HL-60/S4 (cell line): Measurements from ENCODE around the gene AREL1.

Experiments used
- in situ Hi-C: fragments of 300-500 bp; cut with MboI; formaldehyde crosslinking; loops from 2 replicates; pipeline ENCODE4 v1.14.3; 2022; ENCODE audit warnings: low sequenced_read_pairs

The AREL1 gene

GRCh38 chr14:74661726-74662450 is 51.0 kb downstream of the AREL1 start:
- in situ Hi-C loops = no loop called here

- in situ Hi-C loops = no loop called here
These were observed 52.0 kb downstream of the AREL1 start for GRCh38 chr14:74660863-74661262.

- in situ Hi-C loops = no loop called here
These were observed 52.7 kb downstream of the AREL1 start for GRCh38 chr14:74660167-74660566.

- in situ Hi-C loops = no loop called here
These were observed 54.2 kb downstream of the AREL1 start for GRCh38 chr14:74658535-74659131.

- in situ Hi-C loops = no loop called here
These were observed 55.9 kb downstream of the AREL1 start for GRCh38 chr14:74656964-74657363.

GRCh38 chr14:74655599-74656395 is 57.1 kb downstream of the AREL1 start:
- in situ Hi-C loops = no loop called here

GRCh38 chr14:74654931-74655330 is 57.9 kb downstream of the AREL1 start:
- in situ Hi-C loops = no loop called here

GRCh38 chr14:74653386-74654138 is 59.3 kb downstream of the AREL1 start:
- in situ Hi-C loops = no loop called here

GRCh38 chr14:74652541-74652940 is 60.3 kb downstream of the AREL1 start:
- in situ Hi-C loops = no loop called here

GRCh38 chr14:74650927-74651686 is 61.8 kb downstream of the AREL1 start:
- in situ Hi-C loops = no loop called here

GRCh38 chr14:74649673-74650072 is 63.2 kb downstream of the AREL1 start:
- in situ Hi-C loops = no loop called here

GRCh38 chr14:74649167-74649566 is 63.7 kb downstream of the AREL1 start:
- in situ Hi-C loops = no loop called here

GRCh38 chr14:74648601-74649000 is 64.3 kb downstream of the AREL1 start:
- in situ Hi-C loops = no loop called here

- in situ Hi-C loops = no loop called here
These were observed 65.0 kb downstream of the AREL1 start for GRCh38 chr14:74647678-74648461.

- in situ Hi-C loops = no loop called here
These were observed 65.7 kb downstream of the AREL1 start for GRCh38 chr14:74647061-74647677.

GRCh38 chr14:74645756-74646470 is 67.0 kb downstream of the AREL1 start:
- in situ Hi-C loops = no loop called here

- in situ Hi-C loops = no loop called here
These were observed 67.6 kb downstream of the AREL1 start for GRCh38 chr14:74645244-74645643.

GRCh38 chr14:74641601-74642391 is 71.1 kb downstream of the AREL1 start:
- in situ Hi-C loops = no loop called here
